Suprapubic skin (tissue), 3 donors: ENCODE data around the gene AFAP1L2.

Source experiments
- POLR2AphosphoS5 ChIP-seq, 3 donors: sonication (generic); formaldehyde crosslinking; IDR thresholded peaks; one replicate each; pipeline ENCODE4 v1.6.1; 2017; ENCODE audit warnings: antibody characterized with exemption in 3 of 3
- TF ChIP-seq, protein P1 (sequence below), 2 donors: fragments of 200-600 bp in 1 of 2; fragments of 450-650 bp in 1 of 2; sonication (generic) in 1 of 2; IDR thresholded peaks; one replicate each; pipeline ENCODE4 v1.5.1; 2016 to 2019; ENCODE audit warnings: antibody characterized with exemption in 2 of 2, mild to moderate bottlenecking in 1 of 2, moderate library complexity in 1 of 2

DNA sequence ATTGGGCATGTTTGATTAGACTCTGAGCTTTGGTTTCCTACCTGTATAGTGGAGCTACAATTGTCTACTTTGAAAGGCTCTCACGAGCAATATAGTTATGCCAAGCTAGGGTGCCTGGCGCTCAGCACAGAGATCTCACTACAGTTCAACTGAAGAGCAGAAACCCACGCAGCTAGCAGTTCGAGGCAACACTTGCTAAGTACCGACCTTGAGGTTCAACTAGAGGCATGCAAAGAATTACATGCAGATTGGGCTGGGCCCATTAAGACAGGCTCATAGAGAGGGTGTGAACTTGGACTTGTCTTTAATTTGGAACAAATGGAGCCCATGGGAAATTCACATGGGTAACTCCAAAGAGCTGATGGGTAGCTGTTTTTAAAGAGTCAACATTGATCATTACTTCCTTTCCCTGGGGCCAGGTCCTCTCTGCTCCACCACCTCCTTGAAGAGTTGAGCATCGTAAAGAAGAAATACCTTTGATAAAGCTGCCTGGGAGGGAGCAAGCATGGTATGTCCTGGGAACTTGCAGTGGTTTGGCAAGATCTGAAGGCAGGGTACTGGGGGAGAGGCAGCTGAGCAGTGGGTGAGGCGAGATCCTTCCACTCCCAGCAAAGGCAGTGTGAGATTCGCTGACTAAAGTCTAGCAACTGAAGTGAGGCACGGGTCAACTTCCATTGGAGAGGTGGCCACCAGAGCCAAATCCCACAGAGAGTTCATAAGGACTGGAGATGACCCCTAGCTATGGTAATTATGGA, 25.5 kb upstream of the AFAP1L2 start:
- TF ChIP-seq, protein P1, sequence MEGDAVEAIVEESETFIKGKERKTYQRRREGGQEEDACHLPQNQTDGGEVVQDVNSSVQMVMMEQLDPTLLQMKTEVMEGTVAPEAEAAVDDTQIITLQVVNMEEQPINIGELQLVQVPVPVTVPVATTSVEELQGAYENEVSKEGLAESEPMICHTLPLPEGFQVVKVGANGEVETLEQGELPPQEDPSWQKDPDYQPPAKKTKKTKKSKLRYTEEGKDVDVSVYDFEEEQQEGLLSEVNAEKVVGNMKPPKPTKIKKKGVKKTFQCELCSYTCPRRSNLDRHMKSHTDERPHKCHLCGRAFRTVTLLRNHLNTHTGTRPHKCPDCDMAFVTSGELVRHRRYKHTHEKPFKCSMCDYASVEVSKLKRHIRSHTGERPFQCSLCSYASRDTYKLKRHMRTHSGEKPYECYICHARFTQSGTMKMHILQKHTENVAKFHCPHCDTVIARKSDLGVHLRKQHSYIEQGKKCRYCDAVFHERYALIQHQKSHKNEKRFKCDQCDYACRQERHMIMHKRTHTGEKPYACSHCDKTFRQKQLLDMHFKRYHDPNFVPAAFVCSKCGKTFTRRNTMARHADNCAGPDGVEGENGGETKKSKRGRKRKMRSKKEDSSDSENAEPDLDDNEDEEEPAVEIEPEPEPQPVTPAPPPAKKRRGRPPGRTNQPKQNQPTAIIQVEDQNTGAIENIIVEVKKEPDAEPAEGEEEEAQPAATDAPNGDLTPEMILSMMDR (IDR thresholded peaks at IDR 0.05) = no peak
- TF ChIP-seq POLR2AphosphoS5 (IDR thresholded peaks at IDR 0.05) = no peak
